Placental pericyte (primary cell): Measurements from ENCODE around the gene CCNC. TPM values are rescaled to one million over a fixed set of nuclear protein-coding genes. Genes with fewer than 3 reads are reported as not detected.

ENCODE experiments used
- small RNA-seq: library from RNA; depleted of rRNA; stranded (forward); fragments of <200 nt; gene quantifications from one replicate; pipeline ENCODE3, GENCODE V24; 2012; ENCODE audit warnings: low replicate concordance
- total RNA-seq: library from RNA; depleted of rRNA; stranded (reverse); fragments of >200 nt; gene quantifications from 2 replicates; pipeline ENCODE4 v1.2.3, GENCODE V29; 2012

CCNC gene
- total RNA-seq: 75.1 and 97.1 TPM in 2 replicates

GRCh38 chr6:99568103-99568933 is at the start of gene CCNC:
Gene CCNC (minus strand): TSS chr6:99568660. CDS start chr6:99568527, 133 bp downstream.

GRCh38 chr6:99606656-99607415 is 38.4 kb upstream of the CCNC start, which contains the start of gene PRDM13:
Gene PRDM13 (plus strand): TSS chr6:99606833. CDS start chr6:99607035, 202 bp downstream.

Small RNA genes within 50 kb of the gene (small RNA-seq; reads per million reads assigned to genes)
- not detected for gene RF00019

Other genes starting within 250 kb of the CCNC start
- 0.14 TPM in 1 of 2 replicates, not detected in the other for gene FAXC, start 219.0 kb downstream of the CCNC start, total RNA-seq
- gene COQ3, start 174.5 kb downstream of the CCNC start, total RNA-seq: 1.5 and 5.6 TPM in 2 replicates
- 47.5 and 71.0 TPM in 2 replicates for gene PNISR, start 143.4 kb downstream of the CCNC start, total RNA-seq
- 16.4 and 19.5 TPM in 2 replicates for gene USP45, start 53.2 kb downstream of the CCNC start, total RNA-seq
- gene PRDM13, start 38.2 kb upstream of the CCNC start, total RNA-seq: not detected in 2 replicates